HCT116 (cell line): ENCODE data around the gene UAP1. TPM values are rescaled to one million over a fixed set of nuclear protein-coding genes. Genes with fewer than 3 reads are reported as not detected.

Experiments
- ATAC-seq: fragments of 200-7000 bp; cut with Tn5 transposase; 2 replicates; pipeline ENCODE4 v1.9.1; 2020; ENCODE audit warnings: mild to moderate bottlenecking, moderate library complexity
- BruUV-seq: library from RNA; stranded (reverse); fragments of 400-500 nt; replicated peaks from 2 replicates; lab custom pipeline; 2021; lab: Mats Ljungman, UMichigan
- CTCF ChIA-PET: fragments of 300-600 bp; sonication (Branson Sonifier 250); formaldehyde crosslinking; loops from one replicate; lab custom pipeline; 2021; ENCODE audit warnings: antibody characterized with exemption; lab: Charles Lee
- POLR2A ChIA-PET: fragments of 300-600, 350-600 bp; sonication (Branson Sonifier 250); formaldehyde crosslinking; loops from one replicate; lab custom pipeline; 2021; ENCODE audit warnings: antibody characterized with exemption; lab: Charles Lee
- RAD21 ChIA-PET, 2 experiments: fragments of 300-600 bp; sonication (Branson Sonifier 250); formaldehyde crosslinking; loops; one replicate each; lab custom pipeline; 2023; ENCODE audit warnings: low total read pairs in 2 of 2; ENCODE audit not compliant: uncharacterized antibody in 2 of 2, unreplicated experiment in 2 of 2, low non-redundant PET in 1 of 2; lab: Charles Lee
- DNase-seq: peaks from one replicate; pipeline ENCODE4 v3.0.0-alpha.2; 2010; ENCODE audit warnings: low read depth, low spot score
- H2AFZ ChIP-seq: fragments of 200-600 bp; shearing (Covaris generic), sonication (generic); 2 replicates; pipeline ENCODE4 v1.6.1; 2017; ENCODE audit warnings: low read depth, mixed run types, mixed read lengths, antibody characterized with exemption, low read length; ENCODE audit not compliant: poor library complexity, severe bottlenecking
- H3K27ac ChIP-seq: 2 replicates; pipeline ENCODE4 v1.5.1; 2012; ENCODE audit warnings: low read depth, low read length
- H3K27me3 ChIP-seq: fragments of 200-600 bp; sonication (generic); 2 replicates; pipeline ENCODE4 v1.6.1; 2016; ENCODE audit warnings: mixed run types, low read length, mixed read lengths; ENCODE audit not compliant: insufficient read depth
- H3K36me3 ChIP-seq, 2 experiments: fragments of 200-500 bp in 1 of 2; fragments of 200-600 bp in 1 of 2; sonication (Bioruptor generic) in 1 of 2; sonication (generic) in 1 of 2; 2 replicates each; pipeline versions ENCODE4 v1.5.1 to v1.6.1; 2014 to 2016; ENCODE audit warnings: low read length in 2 of 2, inconsistent platforms in 1 of 2, mixed read lengths in 1 of 2, mixed run types in 1 of 2; ENCODE audit not compliant: insufficient read depth in 2 of 2, control insufficient read depth in 1 of 2
- H3K4me1 ChIP-seq, 2 experiments: fragments of 200-600 bp in 1 of 2; sonication (generic) in 1 of 2; 2 replicates each; pipeline versions ENCODE4 v1.5.1 to v1.6.1; 2012 to 2017; ENCODE audit warnings: low read length in 2 of 2, inconsistent platforms in 1 of 2, mild to moderate bottlenecking in 1 of 2, mixed read lengths in 1 of 2, mixed run types in 1 of 2, moderate library complexity in 1 of 2; ENCODE audit not compliant: insufficient read depth in 2 of 2, control insufficient read depth in 1 of 2
- H3K4me2 ChIP-seq: fragments of 200-600 bp; sonication (generic); 2 replicates; pipeline ENCODE4 v1.6.1; 2017; ENCODE audit warnings: mixed run types, low read length, mixed read lengths
- H3K4me3 ChIP-seq, 2 experiments: fragments of 200-600 bp in 1 of 2; sonication (generic) in 1 of 2; replicated peaks in 1 of 2; 2 replicates each; pipeline ENCODE4 v1.5.1; 2011 to 2016; ENCODE audit warnings: low read length in 2 of 2, control low read depth in 1 of 2, low read depth in 1 of 2, mild to moderate bottlenecking in 1 of 2, mixed read lengths in 1 of 2, mixed run types in 1 of 2
- H3K79me2 ChIP-seq: fragments of 200-600 bp; sonication (generic); 2 replicates; pipeline ENCODE4 v1.6.1; 2017; ENCODE audit warnings: mild to moderate bottlenecking, mixed run types, low read length, moderate library complexity, mixed read lengths; ENCODE audit not compliant: insufficient read depth
- H3K9ac ChIP-seq: fragments of 200-600 bp; sonication (generic); 2 replicates; pipeline ENCODE4 v1.6.1; 2016; ENCODE audit warnings: low read length, mixed read lengths
- H3K9me2 ChIP-seq: fragments of 200-600 bp; sonication (generic), shearing (Covaris generic); 2 replicates; pipeline ENCODE4 v1.6.1; 2017; ENCODE audit warnings: mixed run types, mild to moderate bottlenecking, moderate library complexity; ENCODE audit not compliant: insufficient read depth
- H3K9me3 ChIP-seq, 2 experiments: fragments of 200-500 bp in 1 of 2; fragments of 200-600 bp in 1 of 2; sonication (Bioruptor generic) in 1 of 2; sonication (generic) in 1 of 2; 2 replicates each; pipeline ENCODE4 v1.6.1; 2014 to 2017; ENCODE audit warnings: low read length in 2 of 2, mixed read lengths in 2 of 2, inconsistent platforms in 1 of 2, low read depth in 1 of 2, mild to moderate bottlenecking in 1 of 2, mixed run types in 1 of 2, moderate library complexity in 1 of 2; ENCODE audit not compliant: control insufficient read depth in 1 of 2, insufficient read depth in 1 of 2
- H4K20me1 ChIP-seq: fragments of 200-600 bp; sonication (generic), shearing (Covaris generic); 2 replicates; pipeline ENCODE4 v1.6.1; 2017; ENCODE audit warnings: mixed run types, mild to moderate bottlenecking, moderate library complexity; ENCODE audit not compliant: insufficient read depth
- SP1 ChIP-seq: IDR thresholded peaks from 2 replicates; pipeline ENCODE4 v1.6.1; 2012; ENCODE audit warnings: low read depth
- TCF7L2 ChIP-seq: IDR thresholded peaks from 2 replicates; pipeline ENCODE4 v1.7.0; 2011; ENCODE audit warnings: borderline replicate concordance, inconsistent platforms; ENCODE audit not compliant: insufficient read depth, insufficient read length; ENCODE audit errors: extremely low read depth
- ZBTB33 ChIP-seq: IDR thresholded peaks from 2 replicates; pipeline ENCODE4 v1.6.1; 2011; ENCODE audit warnings: mild to moderate bottlenecking, low read length, moderate library complexity; ENCODE audit not compliant: insufficient replicate concordance; ENCODE audit errors: extremely low read depth
- intact Hi-C: fragments of 100-400 bp; cut with micrococcal nuclease; formaldehyde crosslinking; loops from 2 replicates; pipeline ENCODE4 v1.10.0; 2022
- total RNA-seq: library from RNA; stranded (reverse); gene quantifications from one replicate; pipeline ENCODE4 v1.2.1, GENCODE V29; 2021; ENCODE audit not compliant: unreplicated experiment
- TF ChIP-seq, protein P1 (sequence below), 3 experiments: fragments of 200-600 bp in 1 of 3; sonication (generic) in 1 of 3; IDR thresholded peaks in 2 of 3; conservative IDR thresholded peaks in 1 of 3; 2 replicates each; pipeline ENCODE4 v1.5.1; 2012 to 2017; ENCODE audit warnings: low read depth in 2 of 3, low read length in 2 of 3, antibody characterized with exemption in 1 of 3, borderline replicate concordance in 1 of 3, control low read depth in 1 of 3, mild to moderate bottlenecking in 1 of 3, mixed read lengths in 1 of 3, mixed run types in 1 of 3, moderate library complexity in 1 of 3; ENCODE audit not compliant: insufficient read depth in 1 of 3
- TF ChIP-seq, protein P2 (sequence below): IDR thresholded peaks from 2 replicates; pipeline ENCODE4 v1.6.1; 2012

Gene UAP1
- total RNA-seq, 1 experiment from 2014 or later = 51.4 TPM

DNA sequence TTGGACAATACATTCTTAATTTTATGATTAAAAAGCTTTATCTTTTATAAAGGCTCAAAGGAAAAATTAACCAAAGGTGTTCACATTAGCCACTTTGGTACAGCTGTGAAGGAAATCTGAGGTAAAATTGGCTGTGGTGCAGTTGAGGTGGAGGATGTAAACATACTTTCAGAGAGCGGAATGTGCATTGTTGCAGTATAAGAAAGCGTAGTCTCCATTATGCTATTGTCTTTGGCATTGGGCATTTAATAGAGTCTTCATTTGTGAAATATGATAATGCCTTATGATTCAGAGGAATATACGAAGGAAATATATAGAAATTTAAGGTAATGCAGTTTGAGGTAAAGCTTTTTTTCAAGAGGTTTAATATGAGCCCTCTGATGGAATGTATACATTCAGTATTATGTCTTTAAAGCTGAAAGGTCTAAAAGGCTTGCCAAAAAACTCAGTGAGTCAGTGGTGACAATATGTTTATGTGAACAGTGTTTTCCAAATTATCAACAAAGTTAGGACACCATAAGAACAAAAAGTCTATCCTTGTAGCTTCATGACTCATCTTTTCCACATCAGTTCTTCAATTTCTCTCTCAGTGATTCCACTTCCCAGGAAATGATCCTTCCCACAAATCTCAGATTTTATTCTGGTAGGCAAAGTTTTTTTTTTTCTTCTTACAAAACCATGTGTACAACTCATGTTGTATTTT, 43.9 kb downstream of the UAP1 start (continued):
- TF ChIP-seq, protein P1, sequence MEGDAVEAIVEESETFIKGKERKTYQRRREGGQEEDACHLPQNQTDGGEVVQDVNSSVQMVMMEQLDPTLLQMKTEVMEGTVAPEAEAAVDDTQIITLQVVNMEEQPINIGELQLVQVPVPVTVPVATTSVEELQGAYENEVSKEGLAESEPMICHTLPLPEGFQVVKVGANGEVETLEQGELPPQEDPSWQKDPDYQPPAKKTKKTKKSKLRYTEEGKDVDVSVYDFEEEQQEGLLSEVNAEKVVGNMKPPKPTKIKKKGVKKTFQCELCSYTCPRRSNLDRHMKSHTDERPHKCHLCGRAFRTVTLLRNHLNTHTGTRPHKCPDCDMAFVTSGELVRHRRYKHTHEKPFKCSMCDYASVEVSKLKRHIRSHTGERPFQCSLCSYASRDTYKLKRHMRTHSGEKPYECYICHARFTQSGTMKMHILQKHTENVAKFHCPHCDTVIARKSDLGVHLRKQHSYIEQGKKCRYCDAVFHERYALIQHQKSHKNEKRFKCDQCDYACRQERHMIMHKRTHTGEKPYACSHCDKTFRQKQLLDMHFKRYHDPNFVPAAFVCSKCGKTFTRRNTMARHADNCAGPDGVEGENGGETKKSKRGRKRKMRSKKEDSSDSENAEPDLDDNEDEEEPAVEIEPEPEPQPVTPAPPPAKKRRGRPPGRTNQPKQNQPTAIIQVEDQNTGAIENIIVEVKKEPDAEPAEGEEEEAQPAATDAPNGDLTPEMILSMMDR (IDR thresholded peaks at IDR 0.05 in 2 of 3, conservative IDR thresholded peaks at IDR 0.05 in 1 of 3; ENCODE audit: borderline replicate concordance in 1 of 3, insufficient read depth in 1 of 3, low read depth in 2 of 3, low read length in 2 of 3) = no peak
- TF ChIP-seq SP1 = peak; percentile 66
- TF ChIP-seq, all 23 proteins: peak for 6

DNA sequence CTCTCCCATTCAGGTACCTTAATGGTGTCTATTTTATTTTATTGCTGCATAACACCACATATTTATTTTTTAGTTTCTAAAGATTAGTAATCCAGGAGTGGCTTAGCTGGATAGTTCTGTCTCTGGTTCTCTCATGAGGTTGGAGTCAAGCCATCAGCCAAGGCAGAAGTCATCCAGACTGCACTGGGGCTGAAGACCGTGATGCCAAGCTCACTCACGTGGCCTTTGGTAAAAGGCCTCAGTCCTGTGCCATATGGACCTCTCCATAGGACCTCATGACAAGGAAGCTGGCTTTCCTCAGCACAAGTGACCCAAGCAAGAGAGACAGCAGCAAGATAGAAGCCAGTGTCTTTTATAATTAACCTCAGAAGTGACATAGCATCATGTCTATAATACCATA, 47.8 kb downstream of the UAP1 start:
- H2AFZ ChIP-seq = no peak overlapping the region
- POLR2A ChIA-PET = no interaction called here
- no peak overlapping the region for H3K4me2 ChIP-seq
- H3K4me1 ChIP-seq = peaks cover 0 to 9% of the 10 kb centered on the region in 2 experiments; a peak in 3 of 4 replicates
- no peak overlapping the region for H3K9ac ChIP-seq
- H3K27me3 ChIP-seq = no peaks in the 10 kb centered on the region
- H3K27ac ChIP-seq = no peak overlapping the region
- TF ChIP-seq TCF7L2 (no peak), ZBTB33 (no peak)
- TF ChIP-seq, protein P2, sequence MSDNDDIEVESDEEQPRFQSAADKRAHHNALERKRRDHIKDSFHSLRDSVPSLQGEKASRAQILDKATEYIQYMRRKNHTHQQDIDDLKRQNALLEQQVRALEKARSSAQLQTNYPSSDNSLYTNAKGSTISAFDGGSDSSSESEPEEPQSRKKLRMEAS = no peak
- TF ChIP-seq, all 23 proteins: peak for 0
- CTCF ChIA-PET = no interaction called here
- Histone ChIP-seq H4K20me1 (no peaks in the 10 kb centered on the region), H3K9me3 (no peaks in the 10 kb centered on the region), H3K79me2 (no peaks in the 10 kb centered on the region), H3K4me3 (no peak overlapping the region), H3K9me2 (no peaks in the 10 kb centered on the region), H3K36me3 (no peaks in the 10 kb centered on the region)
- BruUV-seq = no TSS peak
- RAD21 ChIA-PET = no interaction called here
- ATAC-seq = no peak
- DNase-seq = no peak
- intact Hi-C loops = no loop called here
